ENCODE results near the gene P3H4.
A peak's percentile ranks its signal among the peaks of the same experiment; 100 is the strongest.
"Not testable (repeated sequence)": the region's sequence is repeated elsewhere in the genome, so short reads cannot be mapped to it uniquely, and the experiment has no call there.

The P3H4 gene, protein sequence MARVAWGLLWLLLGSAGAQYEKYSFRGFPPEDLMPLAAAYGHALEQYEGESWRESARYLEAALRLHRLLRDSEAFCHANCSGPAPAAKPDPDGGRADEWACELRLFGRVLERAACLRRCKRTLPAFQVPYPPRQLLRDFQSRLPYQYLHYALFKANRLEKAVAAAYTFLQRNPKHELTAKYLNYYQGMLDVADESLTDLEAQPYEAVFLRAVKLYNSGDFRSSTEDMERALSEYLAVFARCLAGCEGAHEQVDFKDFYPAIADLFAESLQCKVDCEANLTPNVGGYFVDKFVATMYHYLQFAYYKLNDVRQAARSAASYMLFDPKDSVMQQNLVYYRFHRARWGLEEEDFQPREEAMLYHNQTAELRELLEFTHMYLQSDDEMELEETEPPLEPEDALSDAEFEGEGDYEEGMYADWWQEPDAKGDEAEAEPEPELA

DNA sequence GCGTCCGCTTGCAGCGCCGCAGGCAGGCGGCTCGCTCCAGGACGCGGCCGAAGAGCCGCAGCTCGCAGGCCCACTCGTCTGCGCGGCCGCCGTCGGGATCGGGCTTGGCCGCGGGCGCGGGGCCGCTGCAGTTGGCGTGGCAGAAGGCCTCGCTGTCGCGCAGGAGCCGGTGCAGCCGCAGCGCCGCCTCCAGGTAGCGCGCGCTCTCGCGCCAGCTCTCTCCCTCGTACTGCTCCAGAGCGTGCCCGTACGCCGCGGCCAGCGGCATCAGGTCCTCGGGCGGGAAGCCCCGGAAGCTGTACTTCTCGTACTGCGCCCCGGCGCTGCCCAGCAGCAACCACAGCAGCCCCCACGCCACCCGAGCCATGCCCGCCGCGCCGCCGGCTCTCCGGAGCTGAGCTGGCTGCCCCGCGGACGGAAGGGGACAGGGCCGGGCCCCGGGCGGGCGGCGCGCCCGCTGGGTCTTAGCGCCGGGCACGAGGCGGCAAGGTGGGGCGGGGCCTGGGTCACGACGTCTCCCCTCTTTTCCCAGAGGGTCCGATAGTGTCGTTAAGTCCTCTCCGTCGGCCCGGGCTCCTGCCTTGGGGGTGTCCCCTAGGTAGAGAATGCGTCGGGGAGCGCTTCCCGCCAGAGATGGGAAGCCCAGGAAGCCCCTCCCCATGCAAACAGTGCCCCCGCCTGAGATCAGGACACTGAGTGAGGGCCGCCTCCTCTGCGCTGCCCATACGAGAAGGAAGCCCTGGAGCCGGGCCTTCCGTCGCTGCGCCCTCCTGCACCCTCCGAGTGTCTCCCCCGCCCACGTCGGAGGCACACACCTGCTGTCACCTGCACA, at the start of gene P3H4:
Gene P3H4 (minus strand): TSS at position 401 of the 832 bp plus-strand sequence. CDS start 34 bp downstream, at position 367.
- in situ Hi-C loops (cut with MboI; ENCODE audit: low pct_unique_long_range_greater_than_20kb, low sequenced_read_pairs), result no loop called here
- DNase-seq, result peak; percentile 88

DNA sequence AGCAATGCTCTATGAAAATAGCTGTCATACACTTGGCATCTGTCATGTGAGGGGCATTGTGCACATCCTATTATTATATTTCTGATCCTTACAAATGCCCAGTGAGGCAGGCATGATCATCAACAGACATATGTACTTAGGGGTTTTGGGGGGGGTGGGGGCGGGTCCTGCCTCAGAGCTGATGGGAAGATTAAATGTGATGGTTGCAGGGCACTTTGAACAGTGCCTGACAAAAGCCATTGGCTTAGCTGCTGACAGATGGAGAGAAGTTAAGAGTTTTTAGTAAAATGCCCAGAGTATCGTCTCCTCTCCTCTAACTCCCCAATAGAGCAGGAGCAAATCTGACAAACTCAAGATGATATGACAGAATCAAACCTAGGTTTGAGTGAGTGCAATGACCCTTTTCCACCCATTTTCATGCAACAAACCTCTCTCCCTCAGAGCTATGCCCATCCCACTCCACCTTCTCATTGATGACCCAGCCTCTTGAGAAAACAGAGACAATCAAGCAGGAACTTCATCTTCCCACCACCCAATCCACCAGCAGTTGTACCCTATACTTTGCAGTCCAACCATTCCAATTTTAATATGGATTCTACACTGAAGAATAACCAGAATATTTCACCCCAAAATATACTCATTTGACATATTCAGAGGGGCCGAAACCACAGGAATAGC, 48.6 kb upstream of the P3H4 start:
- DNase-seq, result no peak
- in situ Hi-C loops (cut with MboI; ENCODE audit: low pct_unique_long_range_greater_than_20kb, low sequenced_read_pairs), result no loop called here

DNA sequence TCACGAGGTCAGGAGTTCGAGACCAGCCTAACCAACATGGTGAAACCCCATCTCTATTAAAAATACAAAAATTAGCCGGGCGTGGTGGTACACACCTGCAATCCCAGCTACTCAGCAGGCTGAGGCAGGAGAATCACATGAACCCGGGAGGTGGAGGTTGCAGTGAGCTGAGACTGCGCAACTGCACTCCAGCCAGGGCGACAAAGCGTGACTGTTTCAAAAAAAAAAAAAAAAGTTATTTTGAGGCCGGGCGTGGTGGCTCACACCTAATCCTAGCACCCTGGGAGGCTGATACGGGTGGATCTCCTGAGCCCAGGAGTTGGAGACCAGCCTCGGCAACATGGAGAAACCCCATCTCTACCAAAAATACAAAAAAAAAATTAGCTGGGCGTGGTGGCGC, 39.6 kb upstream of the P3H4 start:
- DNase-seq; in situ Hi-C loops (cut with MboI; ENCODE audit: low pct_unique_long_range_greater_than_20kb, low sequenced_read_pairs): not testable (repeated sequence)

DNA sequence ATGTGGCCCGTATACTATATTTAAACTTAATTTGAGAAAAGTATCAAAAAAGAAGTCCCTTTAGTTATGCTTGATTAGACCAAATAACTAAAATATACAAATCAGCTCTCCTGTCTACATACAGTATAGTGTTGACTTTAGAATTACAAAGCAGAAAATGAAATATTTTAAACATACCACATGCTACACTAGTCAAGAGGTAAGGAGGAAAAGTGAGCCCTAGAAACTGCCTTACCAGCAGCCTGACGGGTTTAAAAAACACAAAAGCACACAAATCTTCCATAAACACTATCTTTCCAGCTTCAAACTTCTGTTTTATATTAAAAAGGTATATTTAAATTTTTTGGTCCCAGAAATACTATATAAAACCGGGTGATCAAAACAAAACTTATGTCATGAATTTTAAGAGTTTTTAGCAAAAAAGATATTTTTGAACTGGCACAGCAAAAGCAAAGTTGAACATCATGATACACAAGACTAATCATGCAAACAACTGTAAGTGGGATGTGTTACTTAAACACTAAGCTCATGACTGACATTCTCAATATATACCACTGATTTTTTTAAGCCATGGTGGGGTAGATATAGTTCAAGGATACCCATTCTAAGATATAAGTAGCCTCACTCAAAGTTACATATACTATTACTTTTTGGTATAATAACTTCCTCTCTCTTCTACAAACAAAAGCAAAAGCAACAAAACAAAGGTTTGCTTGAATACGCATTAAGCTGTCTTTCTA, 37.7 kb upstream of the P3H4 start:
- DNase-seq, result no peak
- in situ Hi-C loops (cut with MboI; ENCODE audit: low pct_unique_long_range_greater_than_20kb, low sequenced_read_pairs), result no loop called here

DNA sequence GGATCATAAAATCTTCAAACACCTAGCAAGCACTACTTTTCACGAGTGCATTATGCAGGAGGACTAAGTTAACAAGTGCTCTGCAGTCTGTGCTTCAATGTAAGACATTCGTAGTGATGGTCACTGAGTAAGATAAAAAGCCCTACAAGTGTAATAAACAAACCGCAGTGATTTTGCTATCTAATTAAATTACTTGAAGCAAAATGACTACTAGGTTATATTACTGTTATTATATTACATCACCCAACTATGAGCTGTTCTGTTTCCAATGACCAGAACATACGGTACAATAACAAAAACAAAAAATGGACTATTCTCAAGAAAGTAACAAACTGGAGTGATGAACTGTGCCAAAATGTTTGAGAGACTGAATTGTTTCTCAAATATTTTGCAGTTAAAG, 37.0 kb upstream of the P3H4 start:
- in situ Hi-C loops (cut with MboI; ENCODE audit: low pct_unique_long_range_greater_than_20kb, low sequenced_read_pairs), result no loop called here
- DNase-seq, result no peak

DNA sequence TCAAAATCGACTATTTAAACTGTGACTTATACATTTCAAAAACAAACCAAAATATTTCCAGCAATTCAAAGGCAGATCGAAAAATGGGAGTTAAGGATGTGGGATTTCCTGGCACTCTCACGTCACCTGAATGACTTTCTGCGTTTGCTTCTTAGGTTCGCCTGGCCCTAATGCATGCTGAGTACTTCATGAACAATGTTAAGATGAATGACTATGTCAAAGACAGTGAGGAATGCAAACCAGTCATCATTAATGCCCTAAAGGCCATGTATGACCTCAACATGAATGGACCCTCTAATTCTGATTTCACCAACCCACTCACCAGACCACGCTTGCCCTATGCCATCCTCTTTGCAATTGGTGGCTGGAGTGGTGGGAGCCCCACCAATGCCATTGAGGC, 33.2 kb upstream of the P3H4 start:
- in situ Hi-C loops (cut with MboI; ENCODE audit: low pct_unique_long_range_greater_than_20kb, low sequenced_read_pairs), result no loop called here
- DNase-seq, result no peak

DNA sequence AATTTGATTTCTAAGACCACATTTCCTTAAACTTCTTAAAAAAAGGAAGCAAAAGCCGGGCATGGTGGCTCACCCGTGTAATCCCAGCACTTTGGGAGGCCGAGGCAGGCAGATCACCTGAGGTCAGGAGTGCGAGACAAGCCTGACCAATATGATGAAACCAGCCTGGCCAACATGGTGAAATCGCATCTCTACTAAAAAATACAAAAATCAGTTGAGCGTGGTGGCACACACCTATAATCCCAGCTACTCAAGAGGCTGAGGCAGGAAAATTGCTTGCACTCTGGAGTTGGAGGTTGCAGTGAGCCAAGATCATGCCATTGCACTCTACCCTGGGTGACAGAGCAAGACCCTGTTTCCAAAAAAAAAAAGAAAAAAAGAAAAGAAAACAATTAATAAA, 29.0 kb upstream of the P3H4 start:
- DNase-seq; in situ Hi-C loops (cut with MboI; ENCODE audit: low pct_unique_long_range_greater_than_20kb, low sequenced_read_pairs): not testable (repeated sequence)

DNA sequence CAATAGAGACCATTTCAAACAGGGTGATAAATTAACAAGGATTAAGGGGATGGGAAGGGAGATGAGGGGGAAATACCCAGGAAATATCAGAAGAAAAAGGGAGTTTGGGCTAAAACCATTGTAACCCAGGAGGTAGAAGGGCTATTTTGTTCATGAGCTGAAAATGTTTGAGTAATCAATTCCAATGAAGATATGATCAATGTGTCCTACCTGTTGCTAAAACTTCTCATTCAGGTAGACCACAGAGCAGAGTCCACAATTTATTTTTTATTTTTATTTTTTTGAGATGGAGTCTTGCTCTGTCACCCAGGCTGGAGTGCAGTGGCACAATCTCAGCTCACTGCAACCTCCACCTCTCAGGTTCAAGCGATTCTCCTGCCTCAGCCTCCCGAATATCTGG, 27.7 kb upstream of the P3H4 start:
- DNase-seq; in situ Hi-C loops (cut with MboI; ENCODE audit: low pct_unique_long_range_greater_than_20kb, low sequenced_read_pairs): not testable (repeated sequence)

DNA sequence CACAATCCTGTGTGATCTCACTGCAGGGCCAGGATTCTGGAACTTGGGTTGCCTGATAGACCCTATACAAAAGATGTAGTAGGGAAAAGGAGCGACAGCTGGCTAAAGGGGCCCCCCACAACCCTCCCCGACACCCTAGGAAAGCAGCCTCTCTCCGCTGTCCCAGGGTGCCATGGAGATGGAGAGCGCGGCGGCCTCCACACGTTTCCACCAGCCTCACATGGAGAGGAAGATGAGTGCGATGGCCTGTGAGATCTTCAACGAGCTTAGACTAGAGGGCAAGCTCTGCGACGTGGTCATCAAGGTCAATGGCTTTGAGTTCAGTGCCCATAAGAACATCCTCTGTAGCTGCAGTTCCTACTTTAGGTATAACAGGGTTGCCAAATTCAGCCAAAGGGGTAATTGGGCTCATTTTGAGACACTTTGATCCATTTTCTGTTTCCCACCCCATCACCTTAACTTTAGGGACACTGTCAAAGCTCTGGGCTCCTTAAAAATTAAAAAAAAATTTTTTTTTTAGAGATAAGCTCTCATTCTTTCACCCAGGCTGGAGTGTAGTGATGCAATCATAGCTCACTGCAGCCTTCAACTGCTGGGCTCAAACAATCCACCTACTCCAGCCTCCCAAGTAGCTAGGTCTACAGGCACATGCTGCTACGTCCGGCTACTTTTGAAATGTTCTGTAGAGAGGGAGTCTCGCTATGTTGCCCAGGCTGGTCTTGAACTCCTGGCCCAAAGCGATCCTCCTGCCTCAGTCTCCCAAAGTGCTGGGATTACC, 26.2 kb upstream of the P3H4 start, which contains the start of gene KLHL10:
Gene KLHL10 (plus strand): TSS at position 65 of the 778 bp plus-strand sequence. CDS start 108 bp downstream, at position 173.
- in situ Hi-C loops (cut with MboI; ENCODE audit: low pct_unique_long_range_greater_than_20kb, low sequenced_read_pairs), result no loop called here
- no peak for DNase-seq

DNA sequence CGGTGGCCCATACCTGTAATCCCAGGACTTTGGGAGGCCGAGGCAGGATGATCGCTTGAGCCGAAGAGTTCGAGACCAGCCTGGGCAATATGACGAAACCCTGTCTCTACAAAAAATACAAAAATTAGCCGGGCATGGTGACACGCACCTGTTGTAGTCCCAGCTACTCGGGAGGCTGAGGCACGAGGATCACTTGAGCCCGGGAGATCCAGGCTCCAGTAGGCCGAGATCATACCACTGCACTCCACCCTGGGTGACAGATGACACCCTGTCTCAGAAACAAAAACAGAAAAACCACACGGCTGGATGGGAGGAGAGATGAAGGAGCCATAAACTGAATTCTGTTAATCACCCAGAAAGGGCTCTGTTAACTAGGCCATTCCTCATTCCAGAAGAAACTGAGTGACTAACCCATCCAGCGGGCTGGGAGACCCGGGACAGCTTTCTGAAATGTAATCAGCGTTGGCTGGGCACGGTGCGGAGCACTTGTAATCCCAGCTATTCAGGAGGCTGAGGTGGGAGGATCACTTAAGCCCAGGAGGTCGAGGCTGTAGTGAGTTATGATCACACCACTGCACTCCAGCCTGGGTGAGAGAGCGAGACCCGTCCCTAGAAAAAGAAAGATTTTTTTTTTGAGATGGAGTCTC, 24.9 kb upstream of the P3H4 start:
- no peak for DNase-seq
- in situ Hi-C loops (cut with MboI; ENCODE audit: low pct_unique_long_range_greater_than_20kb, low sequenced_read_pairs), result no loop called here

DNA sequence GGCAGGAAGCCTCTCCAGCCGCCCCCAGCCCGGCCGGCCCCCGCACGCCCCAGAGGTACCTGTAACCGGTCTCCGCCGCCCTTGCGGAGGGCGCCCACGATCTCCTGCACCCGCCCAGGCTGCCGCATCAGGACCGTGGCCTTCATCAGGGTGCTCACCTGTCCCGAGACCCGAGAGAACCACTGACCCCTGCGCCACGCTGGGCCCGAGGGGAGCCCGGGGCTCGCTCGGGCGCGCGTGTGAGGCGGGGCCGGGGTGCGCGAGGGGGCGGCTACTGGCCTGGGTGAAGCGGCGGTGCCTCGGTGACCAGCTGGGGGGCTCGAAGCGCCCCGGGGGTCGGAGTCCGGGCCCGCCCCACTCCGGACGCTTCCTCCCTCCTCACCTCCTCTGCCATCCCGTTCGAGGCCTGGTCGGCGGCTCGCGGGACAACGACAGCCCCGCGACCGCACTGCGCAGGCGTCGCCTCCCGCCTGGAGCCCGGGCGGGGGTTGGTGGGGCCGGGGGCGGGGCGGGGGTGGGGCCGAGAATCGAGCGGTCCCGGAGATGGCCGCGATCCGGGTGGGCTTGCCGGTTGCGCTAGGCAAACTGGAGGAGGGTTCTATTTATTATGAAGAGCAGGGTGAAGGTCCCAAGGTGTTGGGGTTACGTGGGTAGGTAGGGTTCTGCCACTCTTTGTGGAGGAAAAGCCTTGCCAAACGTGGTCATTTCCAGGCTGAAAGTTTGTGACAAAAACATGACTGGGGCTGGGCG, 24.2 kb upstream of the P3H4 start, which contains the start of gene NT5C3B:
Gene NT5C3B (minus strand): TSS at position 433 of the 750 bp plus-strand sequence. CDS start 39 bp downstream, at position 394.
- in situ Hi-C loops (cut with MboI; ENCODE audit: low pct_unique_long_range_greater_than_20kb, low sequenced_read_pairs), result no loop called here
- DNase-seq, result peak; percentile 51

DNA sequence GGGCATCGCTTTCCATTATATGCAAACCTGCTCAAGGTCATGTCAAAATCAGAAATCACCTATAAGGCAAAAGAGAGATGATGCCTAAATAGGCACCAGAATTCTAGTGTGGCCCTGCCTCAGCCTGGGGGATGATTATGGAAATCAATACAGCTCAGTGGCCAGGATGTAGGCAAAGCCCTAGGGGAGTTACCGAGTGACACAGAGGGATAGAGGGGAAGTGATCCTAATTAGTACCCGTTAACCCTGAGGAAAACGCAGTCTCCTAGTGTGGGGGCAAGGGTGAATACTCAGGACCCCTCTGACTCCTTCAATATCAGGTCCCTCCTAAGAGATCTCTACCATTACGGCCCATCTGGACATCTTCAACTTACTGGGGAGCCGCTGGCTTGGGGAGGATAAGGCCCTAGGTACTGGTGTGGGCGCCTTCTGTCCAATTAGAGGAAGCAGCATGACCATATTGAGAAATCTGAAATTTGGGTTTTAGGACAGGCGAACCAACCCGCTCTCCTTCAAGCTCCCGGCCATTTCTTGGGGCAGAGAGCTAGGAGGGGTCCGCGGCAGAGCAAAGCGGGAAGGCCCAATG, 23.6 kb upstream of the P3H4 start:
- DNase-seq, result peak; percentile 32
- in situ Hi-C loops (cut with MboI; ENCODE audit: low pct_unique_long_range_greater_than_20kb, low sequenced_read_pairs), result no loop called here

DNA sequence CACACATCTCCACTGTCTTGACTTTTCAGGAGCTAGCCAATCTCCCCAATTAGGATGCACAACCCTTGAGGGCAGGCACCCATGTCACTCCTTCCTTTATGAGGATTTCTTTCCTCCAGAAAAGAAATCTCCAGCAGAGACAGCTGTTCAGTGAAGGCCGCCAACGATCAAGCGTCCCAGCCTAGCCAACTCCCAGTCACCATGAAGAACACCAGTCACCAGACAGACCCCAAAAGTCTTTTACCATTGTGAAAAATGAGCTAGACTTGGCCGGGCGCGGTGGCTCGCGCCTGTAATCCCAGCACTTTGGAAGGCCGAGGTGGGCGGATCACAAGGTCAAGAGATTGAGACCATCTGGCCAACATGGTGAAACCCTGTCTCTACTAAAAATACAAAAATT, 18.2 kb upstream of the P3H4 start:
- in situ Hi-C loops (cut with MboI; ENCODE audit: low pct_unique_long_range_greater_than_20kb, low sequenced_read_pairs); DNase-seq: not testable (repeated sequence)

DNA sequence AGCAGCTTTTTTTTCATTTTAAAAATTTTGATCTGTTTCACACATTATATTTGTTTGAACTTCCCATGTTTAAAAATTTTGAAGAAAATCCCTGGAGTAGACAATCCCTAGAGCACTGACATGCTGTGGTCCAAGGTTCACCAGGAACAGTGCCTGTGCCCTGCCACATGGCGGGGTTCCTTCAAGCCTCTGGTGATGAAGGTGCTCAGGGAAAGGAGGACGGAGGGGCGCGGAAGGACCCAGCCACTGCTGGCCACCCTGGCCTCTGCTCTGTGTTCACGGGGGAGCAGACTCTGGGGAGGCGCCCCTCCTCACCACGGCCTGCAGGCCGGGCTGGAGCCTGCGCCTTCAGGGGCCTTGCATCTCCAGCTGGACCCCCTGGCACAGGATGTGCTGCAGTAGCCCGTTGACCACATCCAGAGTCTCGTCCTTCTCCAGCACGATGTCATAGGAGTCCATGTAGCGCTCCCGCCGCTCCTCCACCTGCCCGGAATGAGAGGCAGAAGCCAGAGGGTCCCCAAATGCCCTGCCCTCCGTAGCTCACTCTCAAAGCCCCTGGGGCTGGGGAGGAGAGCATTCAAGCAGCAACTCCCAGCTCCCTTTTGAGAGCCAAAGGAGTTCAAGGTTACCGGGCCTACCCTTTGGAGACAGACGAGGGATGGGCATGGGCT, 13.6 kb upstream of the P3H4 start:
- DNase-seq, result no peak
- in situ Hi-C loops (cut with MboI; ENCODE audit: low pct_unique_long_range_greater_than_20kb, low sequenced_read_pairs), result no loop called here

DNA sequence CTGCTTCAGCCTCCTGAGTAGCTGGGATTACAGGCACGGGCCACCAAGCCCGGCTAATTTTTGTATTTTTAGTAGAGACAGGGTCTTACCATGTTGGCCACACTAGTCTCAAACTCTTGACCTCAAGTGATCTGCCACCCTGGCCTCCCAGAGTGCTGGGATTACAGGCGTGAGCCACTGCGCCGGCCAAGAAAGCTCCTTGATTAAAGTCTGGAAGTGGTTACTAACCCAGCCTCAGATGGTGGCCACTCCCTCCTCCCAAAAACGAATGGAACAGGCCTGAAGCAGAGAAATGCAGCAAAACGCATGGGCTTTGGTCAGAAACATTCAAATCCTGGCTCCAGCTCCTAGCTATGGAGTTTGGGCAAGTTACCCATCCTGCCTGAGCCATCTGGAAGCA, 12.3 kb upstream of the P3H4 start:
- in situ Hi-C loops (cut with MboI; ENCODE audit: low pct_unique_long_range_greater_than_20kb, low sequenced_read_pairs), result no loop called here
- DNase-seq, result no peak

DNA sequence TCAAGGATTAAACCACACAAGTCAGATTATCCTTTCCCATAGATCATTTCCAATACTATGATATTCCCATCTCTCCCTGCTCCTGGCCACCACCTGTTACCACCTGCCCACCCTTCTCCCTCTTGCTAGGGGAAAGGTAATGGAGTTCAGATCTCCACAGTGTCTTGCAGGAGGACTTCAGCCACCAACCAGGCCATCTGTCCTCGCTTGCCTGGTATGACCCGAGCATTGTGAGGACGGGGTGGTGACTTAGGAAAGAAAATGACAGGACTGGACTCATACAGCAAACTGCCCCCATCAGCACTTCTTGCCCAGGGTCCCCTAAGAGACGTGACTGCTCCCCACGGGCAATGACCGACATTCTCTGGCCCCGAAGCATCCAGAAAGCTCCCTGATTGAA, 11.8 kb upstream of the P3H4 start:
- DNase-seq, result no peak
- in situ Hi-C loops (cut with MboI; ENCODE audit: low pct_unique_long_range_greater_than_20kb, low sequenced_read_pairs), result no loop called here
